HepG2 (cell line): ENCODE data around the gene CUEDC2. TPM values are rescaled to one million over a fixed set of nuclear protein-coding genes. Genes with fewer than 3 reads are reported as not detected.

Source experiments
- AGO1 ChIP-seq: fragments of 200-400 bp; formaldehyde crosslinking; IDR thresholded peaks from 2 replicates; pipeline ENCODE4 v1.6.1; 2017; ENCODE audit warnings: mild to moderate bottlenecking, low read depth, low read length, moderate library complexity; ENCODE audit not compliant: poor library complexity, severe bottlenecking
- AGO2 ChIP-seq: fragments of 200-400 bp; formaldehyde crosslinking; optimal IDR thresholded peaks from 2 replicates; pipeline ENCODE3; 2017; ENCODE audit warnings: mild to moderate bottlenecking, low read depth, low read length, moderate library complexity
- FUBP1 ChIP-seq: sonication (generic); formaldehyde crosslinking; IDR thresholded peaks from 2 replicates; pipeline ENCODE4 v1.5.1; 2020; ENCODE audit warnings: missing genetic modification reagents, mild to moderate bottlenecking, borderline replicate concordance
- GABPB1 ChIP-seq: IDR thresholded peaks from 2 replicates; pipeline ENCODE4 v1.6.1; 2016; ENCODE audit warnings: mild to moderate bottlenecking, missing genetic modification reagents, moderate library complexity, missing compliant biosample characterization
- HMG20A ChIP-seq: IDR thresholded peaks from 2 replicates; pipeline ENCODE4 v1.6.1; 2016; ENCODE audit warnings: borderline replicate concordance
- NFIB ChIP-seq: sonication (generic); formaldehyde crosslinking; IDR thresholded peaks from 2 replicates; pipeline ENCODE4 v1.9.0; 2021; ENCODE audit warnings: missing genetic modification reagents, mild to moderate bottlenecking, borderline replicate concordance
- POLR2G ChIP-seq: fragments of 200-400 bp; formaldehyde crosslinking; IDR thresholded peaks from 2 replicates; pipeline ENCODE4 v1.6.1; 2018; ENCODE audit warnings: mild to moderate bottlenecking, low read depth, low read length, moderate library complexity
- ZBTB43 ChIP-seq: sonication (generic); formaldehyde crosslinking; conservative IDR thresholded peaks from 2 replicates; pipeline ENCODE4 v1.4.0; 2020; ENCODE audit warnings: missing genetic modification reagents
- ZNF224 ChIP-seq: sonication (generic); formaldehyde crosslinking; IDR thresholded peaks from 2 replicates; pipeline ENCODE4 v1.5.0; 2020; ENCODE audit warnings: mild to moderate bottlenecking, missing genetic modification reagents
- ZNF556 ChIP-seq: sonication (generic); formaldehyde crosslinking; IDR thresholded peaks from 2 replicates; pipeline ENCODE4 v1.4.0; 2020; ENCODE audit warnings: mild to moderate bottlenecking, missing genetic modification reagents, borderline replicate concordance
- polyA plus RNA-seq, 8 experiments: library from polyadenylated mRNA; depleted of rRNA in 3 of 8; stranded (reverse) in 7 of 8; unstranded in 1 of 8; fragments of >200 nt; fragmentation: Illumina TruSeq in 4 of 8; extraction: Trizol in 4 of 8; gene quantifications; 2 replicates each; pipeline versions ENCODE4 v1.2.1 to v1.2.3, GENCODE V29; 2011 to 2016; ENCODE audit warnings: low read depth in 4 of 8, missing spikeins in 1 of 8, mixed read lengths in 1 of 8; ENCODE audit not compliant: insufficient read depth in 1 of 8
- total RNA-seq, 5 experiments: library from RNA; depleted of rRNA; stranded (reverse); fragments of >200 nt; fragmentation: Illumina TruSeq; extraction: Trizol; gene quantifications; 2 replicates each; pipeline ENCODE4 v1.2.3, GENCODE V29; 2016; ENCODE audit warnings: low read depth in 1 of 5
- TF ChIP-seq, protein P1 (sequence below): sonication (generic); formaldehyde crosslinking; IDR thresholded peaks from 2 replicates; pipeline ENCODE4 v1.4.0; 2020; ENCODE audit warnings: missing genetic modification reagents, mild to moderate bottlenecking, borderline replicate concordance

Gene CUEDC2
- total and polyA plus RNA-seq, 2 of the 13 experiments (the other 11 are each of a cell fraction or from before 2014, with no cell fraction given) = 13.1 to 18.4 TPM

DNA sequence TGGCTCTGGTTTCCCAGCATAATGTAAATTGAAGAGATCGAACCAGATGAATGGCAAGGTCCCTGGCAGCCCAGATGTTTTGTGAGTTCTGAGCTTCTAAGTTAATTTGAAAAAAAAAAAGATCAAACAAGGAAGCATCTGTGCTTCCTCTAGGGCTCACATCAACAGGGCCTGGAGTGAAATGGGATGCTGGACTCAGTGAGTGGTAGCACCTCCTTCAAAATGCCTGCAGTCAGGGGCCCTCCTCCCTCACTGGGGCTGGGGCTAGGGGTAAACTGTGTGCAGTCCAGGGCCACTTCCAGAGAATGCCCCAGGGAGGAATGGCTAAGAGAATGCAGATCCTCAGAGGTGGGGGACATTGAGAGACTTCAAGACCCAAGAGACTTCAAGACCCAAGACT is 6.0 kb upstream of the CUEDC2 start (continued):
- TF ChIP-seq ZBTB43 (CRISPR knock-in tag) (no peak), HMG20A (no peak), FUBP1 (CRISPR knock-in tag) (no peak), GABPB1 (no peak), ZNF556 (no peak), NFIB (CRISPR knock-in tag) (no peak), AGO1 (no peak), ZNF224 (no peak), AGO2 (no peak), POLR2G (no peak)
- TF ChIP-seq, protein P1, sequence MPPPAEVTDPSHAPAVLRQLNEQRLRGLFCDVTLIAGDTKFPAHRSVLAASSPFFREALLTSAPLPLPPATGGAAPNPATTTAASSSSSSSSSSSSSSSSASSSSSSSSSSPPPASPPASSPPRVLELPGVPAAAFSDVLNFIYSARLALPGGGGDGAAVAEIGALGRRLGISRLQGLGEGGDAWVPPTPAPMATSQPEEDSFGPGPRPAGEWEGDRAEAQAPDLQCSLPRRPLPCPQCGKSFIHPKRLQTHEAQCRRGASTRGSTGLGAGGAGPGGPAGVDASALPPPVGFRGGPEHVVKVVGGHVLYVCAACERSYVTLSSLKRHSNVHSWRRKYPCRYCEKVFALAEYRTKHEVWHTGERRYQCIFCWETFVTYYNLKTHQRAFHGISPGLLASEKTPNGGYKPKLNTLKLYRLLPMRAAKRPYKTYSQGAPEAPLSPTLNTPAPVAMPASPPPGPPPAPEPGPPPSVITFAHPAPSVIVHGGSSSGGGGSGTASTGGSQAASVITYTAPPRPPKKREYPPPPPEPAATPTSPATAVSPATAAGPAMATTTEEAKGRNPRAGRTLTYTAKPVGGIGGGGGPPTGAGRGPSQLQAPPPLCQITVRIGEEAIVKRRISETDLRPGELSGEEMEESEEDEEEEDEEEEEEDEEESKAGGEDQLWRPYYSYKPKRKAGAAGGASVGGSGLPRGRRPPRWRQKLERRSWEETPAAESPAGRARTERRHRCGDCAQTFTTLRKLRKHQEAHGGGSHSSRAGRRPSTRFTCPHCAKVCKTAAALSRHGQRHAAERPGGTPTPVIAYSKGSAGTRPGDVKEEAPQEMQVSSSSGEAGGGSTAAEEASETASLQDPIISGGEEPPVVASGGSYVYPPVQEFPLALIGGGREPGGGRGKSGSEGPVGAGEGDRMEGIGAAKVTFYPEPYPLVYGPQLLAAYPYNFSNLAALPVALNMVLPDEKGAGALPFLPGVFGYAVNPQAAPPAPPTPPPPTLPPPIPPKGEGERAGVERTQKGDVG (CRISPR knock-in tag) = no peak
